Mesothelial cell of epicardium (in vitro differentiated cells): ENCODE results near the gene CDH15. TPM values are rescaled to one million over a fixed set of nuclear protein-coding genes. Genes with fewer than 3 reads are reported as not detected.

Experiments
- DNase-seq, 2 experiments: peaks; one replicate each; pipeline ENCODE4 v3.0.0; 2021; ENCODE audit warnings: low spot score in 2 of 2; ENCODE audit not compliant: unreplicated experiment in 2 of 2
- H3K27ac Mint-ChIP-seq: 2 replicates; pipeline ENCODE4 v1.8.0; 2021; ENCODE audit warnings: mixed read lengths
- H3K27me3 Mint-ChIP-seq: 2 replicates; pipeline ENCODE4 v1.8.0; 2021; ENCODE audit warnings: low read depth, mixed read lengths
- H3K36me3 Mint-ChIP-seq: 2 replicates; pipeline ENCODE4 v1.8.0; 2021; ENCODE audit warnings: mixed read lengths
- H3K4me1 Mint-ChIP-seq: 2 replicates; pipeline ENCODE4 v1.8.0; 2021; ENCODE audit warnings: mixed read lengths
- H3K4me3 Mint-ChIP-seq: 2 replicates; pipeline ENCODE4 v1.8.0; 2021; ENCODE audit warnings: mild to moderate bottlenecking, moderate library complexity, mixed read lengths
- H3K9me3 Mint-ChIP-seq: 2 replicates; pipeline ENCODE4 v1.8.0; 2021; ENCODE audit warnings: mixed read lengths
- total RNA-seq: library from RNA; stranded (reverse); gene quantifications from 3 replicates; pipeline ENCODE4 v1.2.1, GENCODE V29; 2021
- TF ChIP-seq, protein P1 (sequence below): fragments of 200-600 bp; sonication (generic); IDR thresholded peaks from one replicate; pipeline ENCODE4 v1.5.0; 2021; ENCODE audit warnings: antibody characterized with exemption; ENCODE audit not compliant: unreplicated experiment

CDH15 gene
- total RNA-seq, 1 donor from 2014 or later = 0.18 TPM

DNA sequence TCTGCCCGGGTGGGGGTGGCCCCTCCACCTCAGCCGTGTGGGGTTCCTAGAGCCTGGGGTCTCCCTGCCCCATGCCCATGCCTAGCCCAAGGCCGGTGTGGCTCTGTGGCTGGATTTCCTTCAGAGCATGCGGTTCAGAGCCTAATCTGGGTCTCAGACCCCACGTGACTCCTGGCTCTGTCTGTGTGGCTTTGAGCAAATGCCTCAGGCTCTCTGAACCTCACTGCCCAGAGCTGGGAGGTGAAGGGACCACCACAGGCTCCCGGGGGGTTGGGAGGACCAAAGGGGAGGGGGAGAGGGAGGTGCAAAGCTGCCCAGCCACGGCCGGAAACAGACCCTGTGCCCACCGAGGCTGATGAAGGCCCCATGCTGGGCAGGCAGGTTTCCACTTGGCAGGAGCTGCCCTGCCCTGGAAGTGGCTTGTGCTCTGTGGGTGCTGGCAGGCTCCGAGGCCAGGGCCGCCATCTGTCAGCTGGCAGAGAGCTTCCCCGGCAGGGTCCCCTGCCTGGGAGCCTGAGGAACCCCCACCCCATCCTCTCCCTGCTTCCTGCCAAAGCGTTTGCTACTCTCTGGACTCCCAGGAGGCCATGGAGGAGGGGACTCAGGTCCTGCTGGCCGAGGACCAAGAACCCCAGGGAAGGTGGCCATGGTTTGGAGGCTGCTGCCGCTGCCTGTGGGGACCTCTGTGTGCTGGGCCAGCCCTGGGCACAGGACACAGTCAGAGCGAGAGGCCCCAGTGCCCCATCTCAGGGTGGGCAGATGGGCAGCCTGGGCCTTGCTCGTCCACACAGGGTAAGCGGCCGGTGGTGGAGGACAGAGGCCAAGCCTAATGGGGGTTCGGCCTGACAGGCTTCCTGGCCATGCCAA is 4.0 kb downstream of the CDH15 start:
- peaks cover 13% of the 10 kb centered on the region for H3K4me1 Mint-ChIP-seq
- H3K9me3 Mint-ChIP-seq = no peaks in the 10 kb centered on the region

DNA sequence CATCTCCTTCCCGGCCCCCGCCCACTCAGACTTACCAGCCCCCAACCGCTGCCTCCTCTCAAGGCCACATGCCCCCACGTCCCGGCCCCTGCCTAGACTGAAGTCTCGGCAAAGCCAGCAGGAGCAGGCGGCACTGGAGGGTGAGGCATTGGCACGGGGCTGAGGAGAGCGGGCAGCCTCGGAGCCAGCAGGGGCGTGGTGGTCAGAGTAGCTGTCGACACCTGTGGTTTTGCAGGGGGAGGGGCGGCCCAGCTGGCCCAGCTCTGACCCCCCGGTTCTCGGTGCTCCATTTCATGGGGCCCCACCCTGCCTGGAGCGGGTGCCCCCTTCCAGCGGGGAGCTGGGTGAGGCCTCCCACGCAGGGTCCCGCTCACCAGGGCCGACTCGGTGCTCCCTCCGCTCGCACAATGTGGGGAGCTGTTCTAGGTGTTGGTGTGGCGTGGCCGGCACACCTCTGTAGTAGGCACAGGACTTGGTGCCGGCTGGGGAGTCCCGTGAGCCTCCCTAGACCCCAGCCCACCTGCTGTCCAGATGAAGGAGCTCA is 4.7 kb downstream of the CDH15 start:
- TF ChIP-seq, protein P1, sequence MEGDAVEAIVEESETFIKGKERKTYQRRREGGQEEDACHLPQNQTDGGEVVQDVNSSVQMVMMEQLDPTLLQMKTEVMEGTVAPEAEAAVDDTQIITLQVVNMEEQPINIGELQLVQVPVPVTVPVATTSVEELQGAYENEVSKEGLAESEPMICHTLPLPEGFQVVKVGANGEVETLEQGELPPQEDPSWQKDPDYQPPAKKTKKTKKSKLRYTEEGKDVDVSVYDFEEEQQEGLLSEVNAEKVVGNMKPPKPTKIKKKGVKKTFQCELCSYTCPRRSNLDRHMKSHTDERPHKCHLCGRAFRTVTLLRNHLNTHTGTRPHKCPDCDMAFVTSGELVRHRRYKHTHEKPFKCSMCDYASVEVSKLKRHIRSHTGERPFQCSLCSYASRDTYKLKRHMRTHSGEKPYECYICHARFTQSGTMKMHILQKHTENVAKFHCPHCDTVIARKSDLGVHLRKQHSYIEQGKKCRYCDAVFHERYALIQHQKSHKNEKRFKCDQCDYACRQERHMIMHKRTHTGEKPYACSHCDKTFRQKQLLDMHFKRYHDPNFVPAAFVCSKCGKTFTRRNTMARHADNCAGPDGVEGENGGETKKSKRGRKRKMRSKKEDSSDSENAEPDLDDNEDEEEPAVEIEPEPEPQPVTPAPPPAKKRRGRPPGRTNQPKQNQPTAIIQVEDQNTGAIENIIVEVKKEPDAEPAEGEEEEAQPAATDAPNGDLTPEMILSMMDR = no peak
- no peaks in the 10 kb centered on the region for H3K36me3 Mint-ChIP-seq
- H3K4me1 Mint-ChIP-seq = peaks cover 9% of the 10 kb centered on the region
- H3K9me3 Mint-ChIP-seq = no peaks in the 10 kb centered on the region
- no peak overlapping the region for H3K4me3 Mint-ChIP-seq
- H3K27me3 Mint-ChIP-seq = peaks cover 7% of the 10 kb centered on the region
- no peak for DNase-seq
- H3K27ac Mint-ChIP-seq = no peak overlapping the region

More for the DNA sequence above, 4.0 kb downstream of the CDH15 start:
- Mint-ChIP-seq H3K27ac (no peak overlapping the region), H3K4me3 (no peak overlapping the region), H3K27me3 (peaks cover 13% of the 10 kb centered on the region), H3K36me3 (no peaks in the 10 kb centered on the region)
- TF ChIP-seq, protein P1 = no peak
- DNase-seq = no peak

DNA sequence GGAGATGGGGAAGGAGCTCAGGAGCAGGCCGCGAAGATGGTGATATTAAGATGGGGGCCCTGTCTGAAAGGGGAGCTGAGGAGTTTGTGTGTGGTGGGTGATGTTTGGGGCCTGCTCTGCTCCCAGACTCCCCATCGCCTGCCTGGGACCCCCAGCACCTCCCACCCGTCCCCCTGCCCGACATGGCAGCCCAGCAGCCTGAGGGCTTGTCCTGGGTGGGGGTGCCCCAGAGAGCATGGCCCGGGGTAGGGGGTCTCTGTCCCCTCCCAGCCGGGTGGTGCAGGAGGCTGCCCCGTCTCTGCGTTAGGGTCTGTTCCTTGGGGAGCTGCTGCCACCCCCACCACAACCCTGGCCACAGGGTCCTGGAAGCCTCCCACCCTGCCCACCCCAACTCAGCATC is 5.2 kb downstream of the CDH15 start:
- H3K9me3 Mint-ChIP-seq = no peaks in the 10 kb centered on the region
- no peak overlapping the region for H3K4me3 Mint-ChIP-seq
- no peak for DNase-seq
- H3K4me1 Mint-ChIP-seq = peaks cover 9% of the 10 kb centered on the region
- peaks cover 7% of the 10 kb centered on the region for H3K27me3 Mint-ChIP-seq
- no peaks in the 10 kb centered on the region for H3K36me3 Mint-ChIP-seq
- H3K27ac Mint-ChIP-seq = no peak overlapping the region
- TF ChIP-seq, protein P1 = no peak

DNA sequence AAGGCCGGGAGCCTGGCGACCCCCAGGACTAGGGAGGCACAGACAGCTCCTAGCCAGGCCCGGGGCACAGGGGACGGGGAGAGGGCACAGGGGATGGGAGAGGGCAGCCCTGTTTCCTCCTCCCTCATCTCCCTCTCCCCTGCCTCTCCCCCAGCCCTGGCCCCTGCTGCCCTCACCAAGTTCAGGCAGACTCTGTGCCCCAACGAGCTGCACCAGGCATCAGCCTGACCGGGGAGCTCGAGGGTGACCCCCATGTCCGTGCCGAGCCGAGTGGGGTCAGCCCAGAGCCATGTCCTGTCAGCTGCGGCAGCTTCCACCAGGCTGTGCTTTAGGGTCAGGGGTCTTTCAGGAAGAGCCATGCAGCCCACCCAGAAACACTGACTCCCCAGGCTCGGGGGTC is 6.0 kb downstream of the CDH15 start:
- Mint-ChIP-seq H3K27ac (no peak overlapping the region), H3K4me1 (peaks cover 7% of the 10 kb centered on the region), H3K9me3 (no peaks in the 10 kb centered on the region), H3K4me3 (no peak overlapping the region), H3K36me3 (no peaks in the 10 kb centered on the region), H3K27me3 (peaks cover 6% of the 10 kb centered on the region)
- TF ChIP-seq, protein P1 = no peak
- DNase-seq = no peak

DNA sequence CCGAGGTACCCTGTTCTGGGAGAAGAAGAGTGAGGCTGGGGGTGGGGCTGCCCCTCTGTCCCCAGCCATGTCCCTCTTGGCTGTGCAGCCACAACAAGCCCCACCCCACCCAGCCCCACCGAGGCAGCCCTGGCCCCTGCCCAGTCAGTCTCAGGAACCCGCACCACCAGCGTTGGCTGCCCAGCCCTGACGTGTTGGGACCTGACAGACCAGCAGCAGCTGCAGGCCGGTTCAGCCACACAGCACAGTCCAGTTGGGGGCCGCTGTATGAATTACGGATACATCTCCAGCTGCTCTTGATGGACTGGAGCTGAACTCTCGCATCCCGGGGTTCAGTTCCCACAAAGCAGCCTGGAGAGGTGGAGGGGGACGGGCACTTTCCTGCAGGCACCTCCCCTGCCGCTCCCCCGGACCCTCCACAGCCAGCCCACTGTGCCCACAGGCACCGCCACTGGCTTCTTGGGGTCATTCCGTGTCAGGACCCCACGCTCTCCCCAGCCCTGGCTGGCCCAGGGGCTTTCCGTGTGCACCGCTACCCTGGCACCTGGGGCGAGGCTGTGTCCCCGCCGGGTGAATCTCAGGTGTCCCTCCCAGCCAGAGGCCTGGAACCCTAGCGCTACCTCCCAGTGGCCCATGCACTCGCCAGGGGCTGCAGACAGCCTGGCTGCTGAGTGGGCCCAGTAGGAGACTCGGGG is 7.1 kb downstream of the CDH15 start:
- H3K4me1 Mint-ChIP-seq = peaks cover under 1% of the 10 kb centered on the region

More for the DNA sequence above, 7.1 kb downstream of the CDH15 start:
- no peak overlapping the region for H3K4me3 Mint-ChIP-seq
- no peak for DNase-seq
- H3K27me3 Mint-ChIP-seq = peaks cover 6% of the 10 kb centered on the region
- no peaks in the 10 kb centered on the region for H3K36me3 Mint-ChIP-seq
- TF ChIP-seq, protein P1 = no peak
- no peak overlapping the region for H3K27ac Mint-ChIP-seq
- no peaks in the 10 kb centered on the region for H3K9me3 Mint-ChIP-seq
